Neural progenitor cell (in vitro differentiated cells): Measurements from ENCODE around the gene SCYGR5. TPM values are rescaled to one million over a fixed set of nuclear protein-coding genes. Genes with fewer than 3 reads are reported as not detected.
"Not testable (repeated sequence)": the region's sequence is repeated elsewhere in the genome, so short reads cannot be mapped to it uniquely, and the experiment has no call there.

ENCODE experiments used
- DNase-seq: peaks from one replicate; pipeline ENCODE4 v3.0.0-alpha.2; 2016; ENCODE audit warnings: low spot score
- H2AFZ ChIP-seq: fragments of 200-600 bp; sonication (generic); replicated peaks from 2 replicates; pipeline ENCODE4 v1.6.1; 2016; ENCODE audit warnings: antibody characterized with exemption
- H3F3A ChIP-seq: fragments of 200-600 bp; sonication (generic); 2 replicates; pipeline ENCODE4 v1.6.1; 2016; ENCODE audit warnings: antibody characterized with exemption, low read depth
- H3K27ac ChIP-seq: fragments of 200-600 bp; sonication (generic); 2 replicates; pipeline ENCODE4 v1.5.1; 2016; ENCODE audit warnings: mild to moderate bottlenecking
- H3K27me3 ChIP-seq: fragments of 200-600 bp; sonication (generic); 2 replicates; pipeline ENCODE4 v1.6.1; 2016; ENCODE audit warnings: mild to moderate bottlenecking, moderate library complexity
- H3K36me3 ChIP-seq: fragments of 200-600 bp; sonication (generic); 2 replicates; pipeline ENCODE4 v1.5.1; 2016
- H3K4me1 ChIP-seq: fragments of 200-600 bp; sonication (generic); 2 replicates; pipeline ENCODE4 v1.6.1; 2016; ENCODE audit warnings: mixed run types
- H3K4me2 ChIP-seq: fragments of 200-600 bp; sonication (generic); 2 replicates; pipeline ENCODE4 v1.6.1; 2016
- H3K4me3 ChIP-seq: fragments of 200-600 bp; sonication (generic); 2 replicates; pipeline ENCODE4 v1.5.1; 2016
- H3K79me2 ChIP-seq: fragments of 200-600 bp; sonication (generic); 2 replicates; pipeline ENCODE4 v1.6.1; 2016; ENCODE audit warnings: low read depth
- H3K9ac ChIP-seq: fragments of 200-600 bp; sonication (generic); 2 replicates; pipeline ENCODE4 v1.6.1; 2016
- H3K9me3 ChIP-seq: fragments of 200-600 bp; sonication (generic); 2 replicates; pipeline ENCODE4 v1.5.1; 2016; ENCODE audit warnings: low read depth
- H4K20me1 ChIP-seq: fragments of 200-600 bp; sonication (generic); 2 replicates; pipeline ENCODE4 v1.6.1; 2016; ENCODE audit warnings: low read depth
- H3K27ac Mint-ChIP-seq: 3 replicates; pipeline ENCODE4 v1.8.0; 2021; ENCODE audit warnings: mixed read lengths
- H3K27me3 Mint-ChIP-seq: 2 replicates; pipeline ENCODE4 v1.8.0; 2022; ENCODE audit warnings: low read depth, mild to moderate bottlenecking, inconsistent platforms, moderate library complexity, mixed read lengths; ENCODE audit not compliant: insufficient read depth
- H3K36me3 Mint-ChIP-seq: 3 replicates; pipeline ENCODE4 v1.8.0; 2021; ENCODE audit warnings: mixed read lengths
- H3K4me1 Mint-ChIP-seq: 3 replicates; pipeline ENCODE4 v1.8.0; 2021; ENCODE audit warnings: mixed read lengths
- H3K4me3 Mint-ChIP-seq: 3 replicates; pipeline ENCODE4 v1.8.0; 2021; ENCODE audit warnings: mild to moderate bottlenecking, moderate library complexity, mixed read lengths
- H3K9me3 Mint-ChIP-seq: 3 replicates; pipeline ENCODE4 v1.8.0; 2020; ENCODE audit warnings: mixed read lengths
- EZH2 ChIP-seq: fragments of 200-600 bp; sonication (generic); IDR thresholded peaks from 2 replicates; pipeline ENCODE4 v1.6.1; 2017; ENCODE audit warnings: antibody characterized with exemption, mild to moderate bottlenecking, moderate library complexity
- EZH2phosphoT487 ChIP-seq: fragments of 200-600 bp; sonication (generic); IDR thresholded peaks from 2 replicates; pipeline ENCODE4 v1.6.1; 2017; ENCODE audit warnings: antibody characterized with exemption
- total RNA-seq: library from RNA; depleted of rRNA; stranded (reverse); fragments of >200 nt; gene quantifications from 2 replicates; pipeline ENCODE4 v1.2.3, GENCODE V29; 2015; ENCODE audit warnings: low replicate concordance
- TF ChIP-seq, protein P1 (sequence below): fragments of 200-600 bp; sonication (generic); IDR thresholded peaks from 2 replicates; pipeline ENCODE4 v1.5.1; 2017; ENCODE audit warnings: antibody characterized with exemption, mild to moderate bottlenecking

Gene SCYGR5, protein sequence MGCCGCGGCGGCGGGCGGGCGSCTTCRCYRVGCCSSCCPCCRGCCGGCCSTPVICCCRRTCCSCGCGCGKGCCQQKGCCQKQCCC
- not detected in 2 replicates for total RNA-seq

DNA sequence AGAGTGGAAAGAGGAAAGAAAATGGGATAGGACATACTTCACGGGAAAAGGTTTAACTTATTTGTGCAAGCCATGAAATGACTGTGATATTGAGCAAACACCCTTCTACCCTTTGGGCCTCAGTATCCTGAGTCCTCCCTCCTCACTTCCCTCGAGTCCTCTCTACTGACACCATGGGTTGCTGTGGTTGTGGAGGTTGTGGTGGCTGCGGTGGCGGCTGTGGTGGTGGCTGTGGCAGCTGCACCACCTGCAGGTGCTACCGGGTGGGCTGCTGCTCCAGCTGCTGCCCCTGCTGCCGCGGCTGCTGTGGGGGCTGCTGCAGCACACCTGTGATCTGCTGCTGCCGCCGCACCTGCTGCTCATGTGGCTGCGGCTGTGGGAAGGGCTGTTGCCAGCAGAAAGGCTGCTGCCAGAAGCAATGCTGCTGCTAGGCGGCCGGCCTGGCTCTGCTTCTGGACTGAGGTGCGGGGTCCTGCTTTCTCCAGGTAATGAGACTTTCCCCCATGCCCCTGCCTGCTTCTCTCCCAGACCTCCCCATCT lies at the start of gene SCYGR5:
TSS of gene SCYGR5 (plus strand) at position 174 of the 540 bp plus-strand sequence. CDS start at position 174, 0 bp downstream.
- H3K9me3 Mint-ChIP-seq, H2AFZ ChIP-seq, H3F3A ChIP-seq, H3K4me3 ChIP-seq, H3K9me3 ChIP-seq, H3K4me2 ChIP-seq, H3K36me3 ChIP-seq, H3K27ac ChIP-seq, H3K4me1 ChIP-seq, H3K36me3 Mint-ChIP-seq, H3K4me1 Mint-ChIP-seq, H3K27me3 ChIP-seq, H3K4me3 Mint-ChIP-seq, H4K20me1 ChIP-seq, H3K9ac ChIP-seq, H3K27ac Mint-ChIP-seq, H3K79me2 ChIP-seq, DNase-seq, H3K27me3 Mint-ChIP-seq: not testable (repeated sequence)

DNA sequence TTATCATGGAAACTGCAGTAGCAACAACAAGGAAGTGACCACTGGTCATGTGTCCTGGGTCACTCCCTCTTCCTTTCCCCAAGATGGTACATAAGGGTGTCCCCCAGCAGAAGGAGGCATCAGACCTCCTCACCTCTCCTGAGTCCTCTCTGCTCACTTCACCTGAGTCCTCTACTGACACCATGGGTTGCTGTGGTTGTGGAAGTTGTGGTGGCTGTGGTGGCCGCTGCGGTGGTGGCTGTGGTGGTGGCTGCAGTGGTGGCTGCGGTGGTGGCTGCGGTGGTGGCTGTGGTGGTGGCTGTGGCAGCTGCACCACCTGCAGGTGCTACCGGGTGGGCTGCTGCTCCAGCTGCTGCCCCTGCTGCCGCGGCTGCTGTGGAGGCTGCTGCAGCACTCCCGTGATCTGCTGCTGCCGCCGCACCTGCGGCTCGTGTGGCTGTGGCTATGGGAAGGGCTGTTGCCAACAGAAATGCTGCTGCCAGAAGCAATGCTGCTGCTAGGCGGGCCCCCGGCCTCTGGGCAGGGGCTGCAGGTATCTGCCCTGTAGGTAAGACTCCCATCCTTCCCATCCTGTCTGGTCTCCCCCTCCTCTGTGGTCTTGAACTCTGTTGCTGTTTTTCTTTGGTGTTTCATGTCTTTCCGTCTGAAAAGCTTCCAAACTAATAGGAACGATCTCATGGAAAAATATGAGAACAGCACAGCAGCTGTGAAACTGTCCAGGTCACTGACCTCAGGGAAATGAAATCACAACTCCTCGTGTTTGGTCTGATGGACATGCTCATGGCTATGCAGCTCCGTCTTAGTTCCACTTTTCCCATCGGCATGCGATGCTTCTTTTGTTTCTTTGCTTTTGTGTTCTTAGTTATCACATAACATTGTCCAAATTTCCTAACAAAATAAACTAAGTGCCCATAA lies 49.0 kb upstream of the SCYGR5 start, which contains the start of gene SCYGR4:
TSS of gene SCYGR4 (plus strand) at position 183 of the 915 bp plus-strand sequence. CDS start at position 183, 0 bp downstream.
- H3K9me3 Mint-ChIP-seq = no peaks in the 10 kb centered on the region
- Histone ChIP-seq H3K27ac (no peak within 1 kb of the TSS), H4K20me1 (no peaks in the 10 kb centered on the region), H3K36me3 (no peaks in the 10 kb centered on the region), H3F3A (no peaks in the 10 kb centered on the region), H3K4me3 (no peak within 1 kb of the TSS), H3K79me2 (no peaks in the 10 kb centered on the region), H3K27me3 (no peaks in the 10 kb centered on the region), H2AFZ (no peak within 1 kb of the TSS), H3K4me1 (no peaks in the 10 kb centered on the region), H3K9me3 (no peaks in the 10 kb centered on the region), H3K9ac (no peak within 1 kb of the TSS), H3K4me2 (no peak within 1 kb of the TSS)
- no peak within 1 kb of the TSS for H3K4me3 Mint-ChIP-seq
- no peak within 1 kb of the TSS for H3K27ac Mint-ChIP-seq
- TF ChIP-seq EZH2 = no peak
- TF ChIP-seq, protein P1, sequence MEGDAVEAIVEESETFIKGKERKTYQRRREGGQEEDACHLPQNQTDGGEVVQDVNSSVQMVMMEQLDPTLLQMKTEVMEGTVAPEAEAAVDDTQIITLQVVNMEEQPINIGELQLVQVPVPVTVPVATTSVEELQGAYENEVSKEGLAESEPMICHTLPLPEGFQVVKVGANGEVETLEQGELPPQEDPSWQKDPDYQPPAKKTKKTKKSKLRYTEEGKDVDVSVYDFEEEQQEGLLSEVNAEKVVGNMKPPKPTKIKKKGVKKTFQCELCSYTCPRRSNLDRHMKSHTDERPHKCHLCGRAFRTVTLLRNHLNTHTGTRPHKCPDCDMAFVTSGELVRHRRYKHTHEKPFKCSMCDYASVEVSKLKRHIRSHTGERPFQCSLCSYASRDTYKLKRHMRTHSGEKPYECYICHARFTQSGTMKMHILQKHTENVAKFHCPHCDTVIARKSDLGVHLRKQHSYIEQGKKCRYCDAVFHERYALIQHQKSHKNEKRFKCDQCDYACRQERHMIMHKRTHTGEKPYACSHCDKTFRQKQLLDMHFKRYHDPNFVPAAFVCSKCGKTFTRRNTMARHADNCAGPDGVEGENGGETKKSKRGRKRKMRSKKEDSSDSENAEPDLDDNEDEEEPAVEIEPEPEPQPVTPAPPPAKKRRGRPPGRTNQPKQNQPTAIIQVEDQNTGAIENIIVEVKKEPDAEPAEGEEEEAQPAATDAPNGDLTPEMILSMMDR = no peak
- no peak for TF ChIP-seq EZH2phosphoT487
- H3K27me3 Mint-ChIP-seq = peaks cover 8% of the 10 kb centered on the region
- no peak for DNase-seq
- no peaks in the 10 kb centered on the region for H3K36me3 Mint-ChIP-seq
- H3K4me1 Mint-ChIP-seq = peaks cover 2% of the 10 kb centered on the region

DNA sequence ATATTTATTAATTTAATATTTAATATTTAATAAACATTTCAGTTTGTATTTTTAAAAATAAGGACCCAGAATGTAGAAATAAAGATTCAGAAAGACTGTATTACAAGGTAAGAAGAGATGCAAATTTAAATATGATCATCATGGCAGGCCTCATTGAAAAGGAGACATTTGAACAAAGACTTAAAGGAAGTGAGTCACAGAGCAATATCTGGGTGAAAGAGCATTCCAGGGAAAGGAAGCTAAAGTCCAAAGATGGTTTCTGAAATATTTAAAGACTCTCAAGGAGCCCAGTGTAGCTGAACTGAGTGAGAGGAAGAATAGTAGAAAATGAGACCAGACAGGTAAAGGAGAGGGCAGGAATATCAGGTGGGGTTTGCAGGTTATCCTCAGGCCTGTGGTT lies 43.4 kb upstream of the SCYGR5 start:
- H3K4me3 ChIP-seq = no peak overlapping the region
- H3K9me3 Mint-ChIP-seq = no peaks in the 10 kb centered on the region
- H3K79me2 ChIP-seq = no peaks in the 10 kb centered on the region
- peaks cover 2% of the 10 kb centered on the region for H3K4me1 ChIP-seq
- H3K9ac ChIP-seq = no peak overlapping the region
- H3K4me1 Mint-ChIP-seq = peaks cover 2% of the 10 kb centered on the region
- no peaks in the 10 kb centered on the region for H3K36me3 Mint-ChIP-seq
- H2AFZ ChIP-seq = no peak overlapping the region
- TF ChIP-seq, protein P1 = no peak
- TF ChIP-seq EZH2 = no peak
- no peak for TF ChIP-seq EZH2phosphoT487
- no peaks in the 10 kb centered on the region for H3K36me3 ChIP-seq
- no peak overlapping the region for H3K4me2 ChIP-seq
- no peak overlapping the region for H3K27ac ChIP-seq
- no peak for DNase-seq
- no peak overlapping the region for H3K27ac Mint-ChIP-seq
- H4K20me1 ChIP-seq = no peaks in the 10 kb centered on the region
- H3K27me3 Mint-ChIP-seq = peaks cover 5% of the 10 kb centered on the region
- no peaks in the 10 kb centered on the region for H3K27me3 ChIP-seq
- no peaks in the 10 kb centered on the region for H3F3A ChIP-seq
- no peaks in the 10 kb centered on the region for H3K9me3 ChIP-seq
- H3K4me3 Mint-ChIP-seq = no peak overlapping the region
